ENCODE data around the gene CHMP4A.

GRCh38 chr14:24183014-24183481, 30.2 kb downstream of the CHMP4A start:
- TF ChIP-seq CTCF (IDR thresholded peaks at IDR 0.05; ENCODE audit: low read depth, low read length) (no peak), POLR2A (IDR thresholded peaks at IDR 0.05; ENCODE audit: extremely low read depth, insufficient read length) (no peak), MAX (IDR thresholded peaks at IDR 0.05; ENCODE audit: low read depth, low read length) (no peak)
